Ishikawa (cell line): ENCODE results near the gene LYRM4.

Experiments
- CEBPB ChIP-seq: IDR thresholded peaks from 2 replicates; pipeline ENCODE4 v1.6.1; 2012
- CREB1 ChIP-seq: IDR thresholded peaks from 2 replicates; pipeline ENCODE4 v1.6.1; 2012; ENCODE audit warnings: low read depth
- EGR1 ChIP-seq: IDR thresholded peaks from 2 replicates; pipeline ENCODE4 v1.6.1; 2012
- EP300 ChIP-seq: IDR thresholded peaks from 2 replicates; pipeline ENCODE4 v1.6.1; 2012; ENCODE audit warnings: borderline replicate concordance
- FOXM1 ChIP-seq: IDR thresholded peaks from 2 replicates; pipeline ENCODE4 v1.6.1; 2012; ENCODE audit warnings: low read depth, borderline replicate concordance
- NFIC ChIP-seq: IDR thresholded peaks from 2 replicates; pipeline ENCODE4 v1.6.1; 2012
- RAD21 ChIP-seq: IDR thresholded peaks from 2 replicates; pipeline ENCODE4 v1.6.1; 2012; ENCODE audit warnings: low read depth
- TAF1 ChIP-seq: IDR thresholded peaks from 2 replicates; pipeline ENCODE4 v1.6.1; 2012; ENCODE audit warnings: low read depth, mild to moderate bottlenecking
- TCF12 ChIP-seq: IDR thresholded peaks from 2 replicates; pipeline ENCODE4 v1.6.1; 2012; ENCODE audit warnings: low read depth
- TEAD4 ChIP-seq: IDR thresholded peaks from 2 replicates; pipeline ENCODE4 v1.6.1; 2012
- YY1 ChIP-seq: IDR thresholded peaks from 2 replicates; pipeline ENCODE4 v1.6.1; 2012; ENCODE audit warnings: low read depth
- ZBTB7A ChIP-seq: IDR thresholded peaks from 2 replicates; pipeline ENCODE4 v1.6.1; 2012; ENCODE audit warnings: low read depth
- TF ChIP-seq, protein P1 (sequence below): IDR thresholded peaks from 2 replicates; pipeline ENCODE4 v1.6.1; 2012; ENCODE audit warnings: low read depth, mild to moderate bottlenecking
- TF ChIP-seq, protein P2 (sequence below): IDR thresholded peaks from 2 replicates; pipeline ENCODE4 v1.6.1; 2012
- TF ChIP-seq, protein P3 (sequence below): IDR thresholded peaks from 2 replicates; pipeline ENCODE4 v1.6.1; 2012

LYRM4 gene

DNA sequence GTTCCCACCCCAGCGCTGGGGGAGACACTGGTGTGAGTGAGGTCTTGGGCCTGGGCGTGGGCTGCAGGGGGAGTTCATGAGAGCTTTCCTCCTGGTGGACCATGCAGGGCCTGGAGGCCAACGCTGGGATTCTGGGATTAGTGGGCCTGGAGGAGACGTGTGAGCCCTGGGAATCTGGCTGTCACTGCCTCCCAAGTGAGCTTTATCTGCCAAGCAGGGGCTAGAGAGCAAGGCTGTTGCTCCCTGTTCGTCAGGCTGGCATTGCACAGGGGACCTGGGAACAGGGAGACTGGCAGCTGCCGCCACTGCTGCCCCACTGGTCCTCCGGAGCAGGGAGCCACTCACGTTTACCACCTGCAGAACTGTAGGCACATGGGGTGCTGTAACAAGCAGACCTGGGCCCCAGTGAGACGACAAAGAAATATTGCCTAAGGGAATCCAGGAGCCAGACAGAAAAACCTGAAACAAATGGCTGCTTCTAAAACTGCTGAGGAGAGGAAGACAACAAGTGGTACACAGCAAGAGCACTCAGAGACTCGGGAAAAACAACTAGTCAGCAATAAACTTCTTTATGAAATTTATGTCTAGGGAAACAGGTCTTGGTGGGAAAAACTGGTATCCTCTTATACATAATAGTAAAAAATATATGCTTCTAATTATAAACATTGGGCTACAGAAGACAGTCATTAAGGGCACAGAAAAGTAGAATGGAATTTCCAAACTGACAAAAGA lies 130.4 kb downstream of the LYRM4 start:
- no peak for TF ChIP-seq TAF1

DNA sequence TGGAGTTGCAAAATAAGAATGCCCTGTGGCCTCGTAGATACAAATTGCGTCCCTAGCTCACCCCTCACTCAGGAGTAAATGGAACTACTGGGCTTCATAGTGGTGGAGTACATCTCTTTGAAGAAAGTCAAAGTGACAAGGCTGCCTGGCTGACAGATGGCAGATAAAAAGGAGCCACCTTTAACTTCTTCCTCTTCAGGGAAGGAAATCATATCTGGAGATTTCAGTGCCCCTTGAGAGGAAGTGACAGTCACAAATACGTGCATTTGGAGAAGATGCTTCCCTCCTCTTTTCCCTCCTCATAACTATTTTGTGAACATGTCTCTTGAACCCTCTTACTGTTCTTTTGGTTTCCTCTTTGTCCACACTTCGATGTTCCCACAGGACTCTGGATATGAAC lies 132.4 kb downstream of the LYRM4 start:
- TF ChIP-seq TCF12 = no peak

DNA sequence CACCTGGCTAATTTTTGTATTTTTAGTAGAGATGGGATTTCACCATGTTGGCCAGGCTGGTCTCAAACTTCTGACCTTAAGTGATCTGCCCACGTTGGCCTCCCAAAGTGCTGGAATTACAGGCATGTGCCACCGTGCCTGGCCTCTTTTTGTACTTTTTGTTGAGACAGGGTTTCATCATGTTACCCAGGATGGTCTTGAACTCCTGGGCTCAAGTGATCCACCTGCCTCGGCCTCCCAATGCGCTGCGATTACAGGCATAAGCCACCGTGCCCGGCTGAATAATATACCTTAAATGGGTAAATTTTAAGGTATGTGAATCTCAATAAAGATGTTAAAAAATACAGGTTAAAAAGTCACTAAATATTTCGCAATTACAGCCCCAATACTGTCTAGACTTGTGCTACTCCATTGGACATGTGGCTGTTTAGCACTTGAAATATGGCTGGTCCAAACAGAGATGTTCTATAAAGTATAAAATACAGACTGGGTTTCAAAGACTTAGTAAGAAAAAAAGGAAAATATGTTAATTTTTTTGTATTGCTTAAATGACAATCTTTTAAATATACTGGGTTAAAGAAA lies 133.6 kb downstream of the LYRM4 start:
- TF ChIP-seq, protein P1, sequence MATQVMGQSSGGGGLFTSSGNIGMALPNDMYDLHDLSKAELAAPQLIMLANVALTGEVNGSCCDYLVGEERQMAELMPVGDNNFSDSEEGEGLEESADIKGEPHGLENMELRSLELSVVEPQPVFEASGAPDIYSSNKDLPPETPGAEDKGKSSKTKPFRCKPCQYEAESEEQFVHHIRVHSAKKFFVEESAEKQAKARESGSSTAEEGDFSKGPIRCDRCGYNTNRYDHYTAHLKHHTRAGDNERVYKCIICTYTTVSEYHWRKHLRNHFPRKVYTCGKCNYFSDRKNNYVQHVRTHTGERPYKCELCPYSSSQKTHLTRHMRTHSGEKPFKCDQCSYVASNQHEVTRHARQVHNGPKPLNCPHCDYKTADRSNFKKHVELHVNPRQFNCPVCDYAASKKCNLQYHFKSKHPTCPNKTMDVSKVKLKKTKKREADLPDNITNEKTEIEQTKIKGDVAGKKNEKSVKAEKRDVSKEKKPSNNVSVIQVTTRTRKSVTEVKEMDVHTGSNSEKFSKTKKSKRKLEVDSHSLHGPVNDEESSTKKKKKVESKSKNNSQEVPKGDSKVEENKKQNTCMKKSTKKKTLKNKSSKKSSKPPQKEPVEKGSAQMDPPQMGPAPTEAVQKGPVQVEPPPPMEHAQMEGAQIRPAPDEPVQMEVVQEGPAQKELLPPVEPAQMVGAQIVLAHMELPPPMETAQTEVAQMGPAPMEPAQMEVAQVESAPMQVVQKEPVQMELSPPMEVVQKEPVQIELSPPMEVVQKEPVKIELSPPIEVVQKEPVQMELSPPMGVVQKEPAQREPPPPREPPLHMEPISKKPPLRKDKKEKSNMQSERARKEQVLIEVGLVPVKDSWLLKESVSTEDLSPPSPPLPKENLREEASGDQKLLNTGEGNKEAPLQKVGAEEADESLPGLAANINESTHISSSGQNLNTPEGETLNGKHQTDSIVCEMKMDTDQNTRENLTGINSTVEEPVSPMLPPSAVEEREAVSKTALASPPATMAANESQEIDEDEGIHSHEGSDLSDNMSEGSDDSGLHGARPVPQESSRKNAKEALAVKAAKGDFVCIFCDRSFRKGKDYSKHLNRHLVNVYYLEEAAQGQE = no peak
- TF ChIP-seq CEBPB = peak; percentile 9; the same call in 1 of the 2 replicates
- TF ChIP-seq, protein P2, sequence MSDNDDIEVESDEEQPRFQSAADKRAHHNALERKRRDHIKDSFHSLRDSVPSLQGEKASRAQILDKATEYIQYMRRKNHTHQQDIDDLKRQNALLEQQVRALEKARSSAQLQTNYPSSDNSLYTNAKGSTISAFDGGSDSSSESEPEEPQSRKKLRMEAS = no peak

DNA sequence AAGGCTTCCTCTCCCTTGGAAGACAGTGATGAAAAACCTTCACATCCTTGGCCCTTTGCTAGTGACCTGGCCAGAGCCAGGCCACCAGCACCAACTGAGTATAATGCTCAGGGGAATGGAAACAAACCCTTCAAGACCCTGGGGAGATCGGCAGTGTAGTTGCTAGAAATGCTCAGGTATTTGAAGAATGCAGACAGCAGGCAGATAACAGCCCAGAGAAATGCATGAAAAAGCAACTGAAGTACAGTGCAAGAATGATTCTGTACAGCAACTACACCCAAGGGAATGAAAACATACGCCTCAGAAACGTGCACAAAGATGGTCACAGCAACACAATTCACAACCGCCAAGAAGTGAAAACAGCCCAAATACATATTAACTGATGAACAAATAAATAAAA lies 134.5 kb downstream of the LYRM4 start:
- TF ChIP-seq, protein P1 = no peak
- TF ChIP-seq TEAD4 = peak; percentile 61

DNA sequence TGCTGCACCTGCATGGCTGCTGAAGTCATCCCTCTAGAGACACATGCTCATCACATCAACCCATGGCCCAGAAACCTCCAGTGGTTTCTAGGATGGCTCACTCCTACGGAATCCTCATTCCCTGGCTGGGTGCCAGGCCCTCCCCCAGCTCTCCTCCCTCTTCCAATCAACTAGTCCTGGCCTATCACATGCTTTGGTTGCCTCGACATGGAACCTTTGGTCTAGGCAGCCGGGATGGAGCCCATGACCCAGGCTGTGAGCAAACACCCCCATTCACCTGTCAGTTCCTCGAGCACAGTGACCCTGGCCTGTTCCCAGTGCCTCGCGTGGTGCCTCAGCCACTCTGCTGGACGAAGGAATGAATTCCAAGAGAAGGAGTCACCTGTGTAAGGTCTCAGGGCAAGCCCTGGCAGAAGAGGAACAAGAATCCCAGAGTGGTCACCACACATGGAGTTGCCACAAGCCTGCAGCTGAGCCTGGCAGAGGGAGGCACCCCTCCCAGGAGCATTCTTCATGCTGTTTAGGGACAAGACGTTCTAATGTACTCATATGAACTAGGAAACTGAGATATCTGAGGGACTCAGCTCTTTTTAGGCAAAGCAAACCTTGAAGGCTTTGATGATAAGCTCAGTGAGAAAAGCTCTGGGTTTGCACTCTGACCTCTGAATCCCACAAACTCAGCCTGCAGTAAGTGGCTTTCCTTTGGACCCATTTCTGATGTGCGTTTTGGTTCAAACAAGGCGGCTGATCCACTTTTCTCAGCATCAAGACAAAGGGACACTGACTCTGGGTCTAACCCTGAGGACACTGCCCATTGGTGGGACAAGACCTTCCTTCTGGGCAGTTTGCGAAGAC lies 135.4 kb downstream of the LYRM4 start:
- TF ChIP-seq TEAD4 (no peak), NFIC (peak; percentile 72), FOXM1 (no peak), EGR1 (no peak)
- TF ChIP-seq, protein P3, sequence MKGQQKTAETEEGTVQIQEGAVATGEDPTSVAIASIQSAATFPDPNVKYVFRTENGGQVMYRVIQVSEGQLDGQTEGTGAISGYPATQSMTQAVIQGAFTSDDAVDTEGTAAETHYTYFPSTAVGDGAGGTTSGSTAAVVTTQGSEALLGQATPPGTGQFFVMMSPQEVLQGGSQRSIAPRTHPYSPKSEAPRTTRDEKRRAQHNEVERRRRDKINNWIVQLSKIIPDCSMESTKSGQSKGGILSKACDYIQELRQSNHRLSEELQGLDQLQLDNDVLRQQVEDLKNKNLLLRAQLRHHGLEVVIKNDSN = no peak

DNA sequence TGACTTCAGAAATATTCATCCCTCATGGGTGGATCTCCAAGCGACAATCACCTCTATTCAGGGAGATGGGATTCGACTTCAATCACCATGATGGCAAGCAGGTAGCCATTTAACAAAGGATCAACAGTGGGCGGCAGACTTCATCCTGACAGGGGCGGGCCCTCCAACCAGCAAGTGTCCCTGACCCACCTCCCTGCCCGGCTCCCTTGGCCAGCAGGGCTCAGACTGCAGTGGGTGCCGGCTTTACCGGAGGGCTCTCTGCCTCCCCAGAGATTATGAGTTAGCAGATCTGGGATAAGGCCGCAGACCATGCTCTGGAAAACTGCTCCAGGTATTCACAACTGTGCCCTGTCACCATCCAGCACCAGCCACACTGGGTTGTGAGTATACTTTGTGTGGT lies 136.2 kb downstream of the LYRM4 start:
- TF ChIP-seq TCF12 (no peak), YY1 (no peak), TEAD4 (no peak), EGR1 (no peak), EP300 (no peak), TAF1 (no peak)
- TF ChIP-seq, protein P2 = no peak
- TF ChIP-seq, protein P3 = no peak

DNA sequence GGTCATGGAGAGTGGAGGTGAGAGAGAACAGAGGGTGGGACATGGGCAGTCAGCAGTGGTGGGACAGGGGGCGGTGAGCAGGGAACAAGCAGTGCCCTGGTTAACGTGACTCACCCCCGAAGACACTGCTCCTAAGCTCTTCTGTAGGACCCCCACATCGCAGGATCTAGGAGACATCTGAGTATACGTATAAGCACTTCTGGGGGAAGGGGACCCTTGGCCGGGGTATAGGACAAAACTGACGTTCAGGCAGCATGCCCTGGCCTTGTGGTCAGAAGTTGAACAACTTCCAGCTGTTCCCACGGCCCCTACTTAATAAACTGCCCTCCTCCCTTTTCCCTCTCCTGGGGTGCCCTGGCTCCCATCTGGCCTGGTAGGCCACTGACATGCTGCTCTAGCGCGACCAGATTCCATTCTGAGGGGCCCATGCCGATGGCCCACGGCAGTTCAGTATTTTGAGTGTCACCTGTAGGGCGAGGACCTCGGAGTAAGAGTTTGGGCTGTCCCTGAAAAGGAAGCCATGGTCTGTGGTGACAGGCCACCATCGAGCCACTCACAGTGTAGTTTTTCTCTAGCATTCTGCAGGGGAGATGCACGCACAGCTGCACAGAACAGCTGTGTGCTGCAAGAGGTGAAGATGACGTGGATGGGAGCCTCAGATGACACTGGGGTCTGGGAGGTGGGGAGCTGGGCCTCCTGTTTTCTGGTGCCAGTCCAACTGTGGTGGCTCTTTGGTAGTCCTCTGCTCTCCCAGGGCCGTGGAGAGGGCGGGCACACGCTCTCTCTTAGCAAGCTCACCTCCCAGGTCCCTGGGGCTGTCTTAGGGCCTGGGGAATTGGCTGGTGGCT lies 137.2 kb downstream of the LYRM4 start:
- TF ChIP-seq FOXM1 (no peak), YY1 (no peak), TEAD4 (no peak), EP300 (no peak), ZBTB7A (no peak), EGR1 (no peak), CREB1 (no peak), RAD21 (no peak), TAF1 (no peak), TCF12 (no peak), NFIC (no peak), CEBPB (no peak)
- TF ChIP-seq, protein P3 = no peak
- TF ChIP-seq, protein P2 = no peak
- TF ChIP-seq, protein P1 = no peak
